MM.1S (cell line): ENCODE results near the gene MSI2.

Source experiments
- DNase-seq: peaks from one replicate; pipeline ENCODE4 v3.0.0-alpha.2; 2015
- H2AFZ ChIP-seq: fragments of 300-600 bp; sonication (generic); 2 replicates; pipeline ENCODE4 v1.6.0; 2016; ENCODE audit warnings: antibody characterized with exemption, low read length
- H3F3A ChIP-seq: fragments of 300-600 bp; sonication (generic); 2 replicates; pipeline ENCODE4 v1.6.1; 2016; ENCODE audit warnings: mild to moderate bottlenecking, antibody characterized with exemption, low read length, moderate library complexity, mixed read lengths; ENCODE audit not compliant: insufficient read depth
- H3K27ac ChIP-seq: fragments of 300-600 bp; sonication (generic); 2 replicates; pipeline ENCODE4 v1.5.1; 2016; ENCODE audit warnings: mild to moderate bottlenecking, low read length
- H3K27me3 ChIP-seq: fragments of 300-600 bp; sonication (generic); replicated peaks from 2 replicates; pipeline ENCODE4 v1.6.0; 2016; ENCODE audit warnings: low read length; ENCODE audit not compliant: insufficient read depth
- H3K36me3 ChIP-seq: fragments of 300-600 bp; sonication (generic); replicated peaks from 2 replicates; pipeline ENCODE4 v1.6.1; 2016; ENCODE audit warnings: mild to moderate bottlenecking, low read length, mixed read lengths; ENCODE audit not compliant: insufficient read depth
- H3K4me1 ChIP-seq: fragments of 300-600 bp; sonication (generic); 2 replicates; pipeline ENCODE4 v1.6.1; 2016; ENCODE audit warnings: low read length, mixed read lengths
- H3K4me2 ChIP-seq: fragments of 300-600 bp; sonication (generic); 2 replicates; pipeline ENCODE4 v1.6.0; 2016; ENCODE audit warnings: low read depth, low read length
- H3K4me3 ChIP-seq: fragments of 300-600 bp; sonication (generic); 2 replicates; pipeline ENCODE4 v1.5.1; 2016; ENCODE audit warnings: low read length, mixed read lengths
- H3K79me2 ChIP-seq: fragments of 300-600 bp; sonication (generic); 2 replicates; pipeline ENCODE4 v1.6.1; 2016; ENCODE audit warnings: mixed run types, low read length, mixed read lengths
- H3K9ac ChIP-seq: fragments of 300-600 bp; sonication (generic); 2 replicates; pipeline ENCODE4 v1.6.1; 2016; ENCODE audit warnings: low read length, mixed read lengths
- H3K9me2 ChIP-seq: fragments of 300-600 bp; sonication (generic); replicated peaks from 2 replicates; pipeline ENCODE4 v1.6.1; 2016; ENCODE audit warnings: mild to moderate bottlenecking, low read length, mixed read lengths; ENCODE audit not compliant: insufficient read depth
- H3K9me3 ChIP-seq: fragments of 300-600 bp; sonication (generic); replicated peaks from 2 replicates; pipeline ENCODE4 v1.6.1; 2016; ENCODE audit warnings: mild to moderate bottlenecking, low read length, mixed read lengths; ENCODE audit not compliant: insufficient read depth
- H4K20me1 ChIP-seq: fragments of 300-600 bp; sonication (generic); 2 replicates; pipeline ENCODE4 v1.6.1; 2016; ENCODE audit warnings: mild to moderate bottlenecking, low read length, moderate library complexity, mixed read lengths; ENCODE audit not compliant: insufficient read depth
- CTCF ChIP-seq: fragments of 300-600 bp; sonication (generic); IDR thresholded peaks from 2 replicates; pipeline ENCODE4 v1.5.1; 2016; ENCODE audit warnings: antibody characterized with exemption, low read length, mixed read lengths
- EZH2 ChIP-seq: fragments of 300-600 bp; sonication (generic); optimal IDR thresholded peaks from 2 replicates; pipeline ENCODE3; 2017; ENCODE audit warnings: low read depth, mild to moderate bottlenecking, antibody characterized with exemption, low read length, mixed read lengths
- EZH2phosphoT487 ChIP-seq: fragments of 300-600 bp; sonication (generic); IDR thresholded peaks from 2 replicates; pipeline ENCODE4 v1.6.1; 2018; ENCODE audit warnings: antibody characterized with exemption, low read length

Gene MSI2

DNA sequence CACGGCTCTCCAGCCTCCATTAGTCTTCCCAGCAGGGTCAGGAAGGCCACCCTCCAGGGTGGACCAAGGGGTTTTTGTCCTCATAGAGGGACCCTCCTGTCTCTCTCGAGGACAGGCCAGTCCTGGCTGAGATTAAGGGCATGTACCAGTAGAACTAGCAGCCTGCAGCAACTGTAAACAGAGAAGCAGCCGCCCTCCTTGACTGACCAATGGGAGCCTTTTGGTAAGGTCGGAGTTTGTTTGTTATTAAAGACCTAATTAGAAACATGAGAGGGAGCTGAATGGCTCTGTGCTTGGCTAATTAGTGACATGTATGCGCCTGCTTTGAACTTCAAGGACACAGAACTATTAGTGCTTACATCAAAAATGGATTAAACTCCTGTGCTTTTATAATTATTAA is 408.8 kb downstream of the MSI2 start:
- no peak for TF ChIP-seq CTCF
- no peak for DNase-seq
- no peaks in the 10 kb centered on the region for H3K36me3 ChIP-seq
- H4K20me1 ChIP-seq, result no peaks in the 10 kb centered on the region
- H2AFZ ChIP-seq, result no peak overlapping the region
- no peaks in the 10 kb centered on the region for H3K9me3 ChIP-seq
- no peaks in the 10 kb centered on the region for H3K79me2 ChIP-seq
- no peaks in the 10 kb centered on the region for H3K4me1 ChIP-seq
- H3K9ac ChIP-seq, result no peak overlapping the region
- no peaks in the 10 kb centered on the region for H3K9me2 ChIP-seq
- H3F3A ChIP-seq, result no peaks in the 10 kb centered on the region
- no peaks in the 10 kb centered on the region for H3K27me3 ChIP-seq
- no peak overlapping the region for H3K27ac ChIP-seq
- no peak overlapping the region for H3K4me3 ChIP-seq
- H3K4me2 ChIP-seq, result no peak overlapping the region

DNA sequence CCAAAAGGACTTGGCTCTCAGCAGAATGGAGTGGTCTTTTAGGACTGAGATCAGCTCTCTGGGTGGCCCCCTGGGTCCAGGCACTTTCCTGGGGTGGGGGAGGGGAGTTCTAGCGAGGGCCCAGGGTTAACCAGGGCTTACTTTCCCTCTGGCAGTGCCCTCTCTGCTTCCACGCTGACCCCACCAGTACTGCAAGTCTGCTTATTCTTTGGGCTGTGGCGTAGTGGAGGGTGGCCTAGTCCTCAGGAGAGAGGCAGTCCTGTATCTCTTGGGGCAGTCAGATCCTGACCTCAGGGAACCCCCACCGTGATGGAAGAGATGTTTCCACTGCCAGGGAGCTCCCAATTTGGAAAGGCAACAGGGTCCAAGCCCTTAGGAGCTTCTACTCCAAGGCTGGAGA is 409.4 kb downstream of the MSI2 start:
- no peak for DNase-seq
- no peak overlapping the region for H3K4me2 ChIP-seq
- H3K36me3 ChIP-seq, result no peaks in the 10 kb centered on the region
- no peak overlapping the region for H3K9ac ChIP-seq
- no peak overlapping the region for H3K4me3 ChIP-seq
- TF ChIP-seq EZH2 (no peak), EZH2phosphoT487 (no peak), CTCF (no peak)
- no peaks in the 10 kb centered on the region for H3K79me2 ChIP-seq
- H3K27ac ChIP-seq, result no peak overlapping the region
- no peaks in the 10 kb centered on the region for H3K9me3 ChIP-seq
- H3K4me1 ChIP-seq, result no peaks in the 10 kb centered on the region
- no peaks in the 10 kb centered on the region for H4K20me1 ChIP-seq
- H3K9me2 ChIP-seq, result no peaks in the 10 kb centered on the region
- no peaks in the 10 kb centered on the region for H3F3A ChIP-seq
- no peaks in the 10 kb centered on the region for H3K27me3 ChIP-seq
- H2AFZ ChIP-seq, result no peak overlapping the region

DNA sequence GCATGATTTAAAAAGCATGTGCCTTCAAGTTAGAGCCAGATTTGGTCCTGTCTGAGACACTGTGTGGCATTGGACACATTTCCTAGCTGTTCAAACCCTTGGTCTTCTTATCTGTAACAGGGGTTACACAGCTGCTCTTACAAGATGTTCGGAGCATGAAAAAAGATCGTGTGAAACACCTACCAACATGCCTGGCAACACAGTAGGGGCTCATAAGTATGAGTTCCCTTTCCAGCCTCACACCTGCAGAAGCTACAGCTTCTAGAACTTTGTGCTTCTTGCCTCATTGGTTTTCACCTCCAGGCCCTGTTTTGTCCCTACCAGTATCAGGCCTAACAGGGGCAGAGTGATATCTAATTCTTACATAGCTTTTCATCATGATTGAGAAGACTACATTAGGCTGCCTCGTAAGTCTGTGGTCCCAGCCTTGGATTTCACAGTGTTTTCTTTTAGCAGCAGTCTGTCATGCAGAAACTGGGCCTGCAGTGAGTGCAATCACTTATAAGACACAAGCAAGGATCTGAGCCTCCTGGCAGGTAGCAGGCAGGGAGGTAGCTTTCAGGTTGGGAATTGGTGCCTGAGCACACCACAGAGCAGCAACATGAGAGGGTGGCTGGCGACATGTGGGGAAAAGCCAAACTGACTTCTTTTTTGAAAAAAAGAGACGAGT is 410.0 kb downstream of the MSI2 start:
- no peak for DNase-seq
- no peaks in the 10 kb centered on the region for H3K9me2 ChIP-seq
- H3K27me3 ChIP-seq, result no peaks in the 10 kb centered on the region
- H3K4me3 ChIP-seq, result no peak overlapping the region
- no peak overlapping the region for H3K27ac ChIP-seq
- H4K20me1 ChIP-seq, result no peaks in the 10 kb centered on the region
- H3K36me3 ChIP-seq, result no peaks in the 10 kb centered on the region
- no peak overlapping the region for H3K9ac ChIP-seq
- H2AFZ ChIP-seq, result no peak overlapping the region
- H3K4me2 ChIP-seq, result no peak overlapping the region
- no peaks in the 10 kb centered on the region for H3K4me1 ChIP-seq
- no peak for TF ChIP-seq EZH2
- TF ChIP-seq EZH2phosphoT487, result no peak
- TF ChIP-seq CTCF, result no peak
- no peaks in the 10 kb centered on the region for H3K9me3 ChIP-seq
- H3K79me2 ChIP-seq, result no peaks in the 10 kb centered on the region
- H3F3A ChIP-seq, result no peaks in the 10 kb centered on the region
